Stimulated activated CD8-positive, alpha-beta memory T cell treated with anti-CD3 and anti-CD28 coated beads, Interleukin-12 subunit alpha, Interleukin-12 subunit beta, amount 100 ng/mL, for 4 hours (primary cell): ENCODE data around the gene SYT12.

Source experiments
- DNase-seq: peaks from one replicate; pipeline ENCODE4 v3.0.0-alpha.2; 2020; ENCODE audit warnings: low read depth

The SYT12 gene

DNA sequence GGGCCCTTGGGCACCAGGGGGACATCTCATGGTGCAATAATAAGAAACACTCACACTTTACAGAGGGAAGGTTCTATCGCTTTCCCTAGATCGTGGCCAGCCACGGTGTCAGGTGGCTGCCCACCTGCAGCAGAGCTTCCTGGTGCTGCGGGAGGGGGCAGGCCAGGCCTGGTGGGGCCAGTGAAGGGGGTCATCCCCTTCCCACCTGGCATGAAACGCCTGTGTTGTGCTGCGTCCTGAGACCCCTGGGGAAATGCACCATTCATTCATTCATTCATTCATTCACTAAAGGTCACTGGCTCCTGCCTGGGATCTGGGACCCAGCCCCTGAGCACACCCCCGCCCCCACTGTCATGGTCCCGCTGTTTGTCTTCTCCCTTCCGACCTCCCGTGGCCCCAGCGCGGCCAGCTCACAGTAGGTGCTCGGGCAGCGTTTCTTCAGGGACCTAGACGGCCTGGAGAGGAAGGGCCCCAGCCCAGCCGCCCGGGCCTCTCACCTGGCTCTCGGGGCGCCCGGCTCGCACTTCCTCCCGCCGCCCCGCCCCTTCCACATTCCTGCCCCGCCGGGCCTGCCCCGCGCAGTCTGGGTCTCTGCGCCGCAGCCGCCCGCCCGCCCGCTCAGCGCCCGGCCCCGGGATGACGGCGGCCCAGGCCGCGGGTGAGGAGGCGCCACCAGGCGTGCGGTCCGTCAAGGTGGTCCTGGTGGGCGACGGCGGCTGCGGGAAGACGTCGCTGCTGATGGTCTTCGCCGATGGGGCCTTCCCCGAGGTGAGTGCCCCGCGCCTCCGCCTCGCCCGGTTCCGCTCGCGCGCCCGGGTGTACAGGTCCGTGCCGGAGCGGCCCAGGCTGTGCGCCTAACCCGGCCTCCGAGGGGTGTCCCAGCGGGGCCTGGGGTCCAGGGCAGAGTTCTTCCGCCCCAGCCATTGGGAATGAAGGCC lies 33.6 kb downstream of the SYT12 start, which contains the start of gene RHOD:
TSS of gene RHOD (plus strand) at position 581 of the 938 bp plus-strand sequence. CDS start at position 637, 56 bp downstream.
- no peak for DNase-seq

DNA sequence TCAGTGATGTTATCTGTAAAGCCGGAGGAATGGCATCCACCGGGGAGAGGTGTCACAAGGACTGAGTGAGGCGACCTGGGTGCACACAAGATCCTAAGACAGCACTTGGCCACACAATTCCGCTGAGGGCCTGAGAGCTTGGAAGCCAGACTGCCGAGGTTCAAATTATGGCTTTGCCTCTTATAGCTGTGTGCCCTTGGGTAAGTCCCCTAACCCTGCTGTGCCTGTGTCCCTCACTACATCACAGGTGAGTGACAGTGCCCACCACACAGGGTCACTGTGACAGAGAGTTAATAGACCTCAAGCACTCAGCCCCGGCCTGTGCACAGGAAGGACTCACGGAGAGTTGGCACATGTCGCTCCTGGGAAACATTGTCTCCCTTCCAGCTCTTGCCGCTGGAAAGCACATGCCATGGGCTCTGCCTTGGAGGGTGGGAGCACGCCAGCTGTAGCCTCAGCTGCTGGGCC lies 34.3 kb downstream of the SYT12 start:
- DNase-seq: no peak

DNA sequence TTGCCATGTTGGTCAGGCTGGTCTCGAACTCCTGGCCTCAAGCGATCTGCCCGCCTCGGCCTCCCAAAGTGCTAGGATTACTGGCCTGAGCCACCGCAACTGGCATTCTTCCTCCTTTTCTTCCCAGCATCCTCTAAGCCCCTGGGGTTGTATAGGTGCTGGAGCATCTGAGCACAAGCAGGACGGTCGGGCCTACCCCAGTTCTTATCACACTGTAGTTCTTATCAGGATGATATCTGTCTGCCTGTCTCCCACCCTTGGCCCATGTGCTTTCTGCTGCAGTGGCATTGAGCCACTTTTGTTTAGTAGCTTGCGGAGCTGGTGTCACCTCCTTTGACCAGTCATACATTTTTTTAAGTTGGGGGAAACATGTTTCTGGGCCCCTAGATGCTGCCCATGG lies 35.6 kb downstream of the SYT12 start:
- no peak for DNase-seq

DNA sequence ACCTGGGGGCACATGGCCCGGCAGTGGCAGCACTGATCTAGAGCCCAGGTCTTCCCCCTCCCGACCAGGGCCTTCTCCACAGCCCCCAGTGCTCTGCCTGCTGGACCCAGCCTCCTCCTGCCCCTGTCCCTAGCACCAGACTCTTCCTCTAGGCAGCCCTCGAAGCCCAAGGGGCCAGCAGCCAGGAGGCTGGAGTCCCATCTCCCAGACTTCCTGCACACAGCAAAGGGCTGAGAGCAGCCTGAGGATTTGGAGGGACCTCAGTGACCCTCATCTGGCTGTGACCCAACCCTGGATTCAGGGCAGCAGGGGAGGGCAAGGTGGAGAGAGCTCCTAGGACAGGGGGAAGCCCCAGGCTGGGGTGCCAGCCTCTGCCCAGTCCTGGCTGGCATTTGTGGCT lies 36.7 kb downstream of the SYT12 start:
- no peak for DNase-seq

DNA sequence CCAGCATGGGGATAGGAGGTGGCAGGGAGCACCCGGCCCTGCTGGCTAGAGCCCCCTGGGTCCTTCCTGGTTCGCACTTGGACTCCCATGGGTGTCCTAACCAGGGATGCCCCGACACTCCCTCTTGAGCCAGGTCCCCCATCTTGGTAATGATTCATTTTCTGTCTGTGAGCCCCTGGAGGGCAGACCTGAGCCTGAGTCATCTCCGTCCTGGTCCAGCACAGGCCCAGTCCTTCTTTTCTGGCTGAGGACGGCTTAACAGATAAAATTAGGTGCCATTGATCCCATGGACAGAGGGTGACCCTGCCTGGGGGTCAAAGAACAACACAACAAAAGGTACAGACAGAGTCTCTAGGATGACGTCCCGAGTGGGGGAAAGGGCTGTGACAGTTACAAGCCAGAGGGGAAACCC lies 37.2 kb downstream of the SYT12 start:
- DNase-seq: no peak

DNA sequence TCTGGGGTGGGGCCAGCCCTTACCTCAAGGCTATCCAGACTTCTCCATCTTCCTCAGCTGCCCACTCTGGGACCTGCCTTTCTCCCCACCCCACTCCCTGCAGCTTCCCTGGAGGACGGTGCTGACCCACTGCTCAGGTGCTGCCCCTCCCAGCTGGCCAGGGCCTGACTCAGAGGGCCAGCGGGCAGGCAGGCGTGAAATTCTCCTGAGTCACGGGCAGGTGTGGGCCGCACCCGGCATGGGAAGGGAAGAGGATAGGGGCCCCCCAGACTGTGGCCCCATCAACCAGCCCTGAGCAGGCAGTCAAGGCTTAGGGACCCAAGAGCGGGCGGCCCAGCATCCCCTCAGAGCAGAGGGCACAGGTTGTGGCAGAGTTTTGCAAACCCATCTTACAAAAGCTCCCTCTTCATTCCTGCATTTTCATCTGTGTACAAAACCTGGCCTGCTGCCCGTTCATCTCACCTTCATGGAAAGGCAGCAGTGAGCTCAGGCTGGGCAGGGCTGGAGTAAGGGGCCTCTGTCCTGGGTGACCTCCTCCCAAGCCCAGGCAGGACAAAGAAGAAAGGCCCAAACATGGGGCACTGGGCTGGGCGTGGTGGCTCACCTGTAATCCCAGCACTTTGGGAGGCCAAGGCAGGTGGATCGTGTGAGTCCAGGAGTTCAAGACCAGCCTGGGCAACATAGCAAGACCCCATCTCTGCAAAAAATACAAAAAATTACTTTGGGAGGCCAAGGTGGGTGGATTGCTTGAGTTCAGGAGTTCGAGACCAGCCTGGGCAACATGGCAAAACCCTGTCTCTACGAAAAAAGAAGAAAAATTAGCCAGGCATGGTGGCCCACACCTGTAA lies 39.8 kb downstream of the SYT12 start:
- DNase-seq: no peak

DNA sequence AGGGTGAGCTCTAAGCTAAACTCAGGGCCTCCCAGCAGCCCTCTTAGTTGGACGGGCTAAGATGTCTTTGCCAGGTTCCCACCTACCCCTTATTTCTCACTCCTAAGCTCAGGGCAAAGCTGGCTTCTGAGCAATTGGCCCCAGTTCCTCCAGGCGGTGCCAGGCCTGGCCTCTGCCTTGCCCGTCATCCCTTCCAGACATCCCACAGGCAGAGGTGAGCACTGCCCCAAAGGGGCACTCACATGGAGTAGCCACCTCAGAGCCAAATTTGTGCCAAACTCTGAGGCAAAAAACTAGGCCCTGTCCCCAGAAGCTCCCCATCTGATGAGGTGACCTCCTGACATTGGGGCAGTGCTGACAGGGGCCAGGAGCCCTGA lies 43.4 kb downstream of the SYT12 start:
- DNase-seq: no peak

DNA sequence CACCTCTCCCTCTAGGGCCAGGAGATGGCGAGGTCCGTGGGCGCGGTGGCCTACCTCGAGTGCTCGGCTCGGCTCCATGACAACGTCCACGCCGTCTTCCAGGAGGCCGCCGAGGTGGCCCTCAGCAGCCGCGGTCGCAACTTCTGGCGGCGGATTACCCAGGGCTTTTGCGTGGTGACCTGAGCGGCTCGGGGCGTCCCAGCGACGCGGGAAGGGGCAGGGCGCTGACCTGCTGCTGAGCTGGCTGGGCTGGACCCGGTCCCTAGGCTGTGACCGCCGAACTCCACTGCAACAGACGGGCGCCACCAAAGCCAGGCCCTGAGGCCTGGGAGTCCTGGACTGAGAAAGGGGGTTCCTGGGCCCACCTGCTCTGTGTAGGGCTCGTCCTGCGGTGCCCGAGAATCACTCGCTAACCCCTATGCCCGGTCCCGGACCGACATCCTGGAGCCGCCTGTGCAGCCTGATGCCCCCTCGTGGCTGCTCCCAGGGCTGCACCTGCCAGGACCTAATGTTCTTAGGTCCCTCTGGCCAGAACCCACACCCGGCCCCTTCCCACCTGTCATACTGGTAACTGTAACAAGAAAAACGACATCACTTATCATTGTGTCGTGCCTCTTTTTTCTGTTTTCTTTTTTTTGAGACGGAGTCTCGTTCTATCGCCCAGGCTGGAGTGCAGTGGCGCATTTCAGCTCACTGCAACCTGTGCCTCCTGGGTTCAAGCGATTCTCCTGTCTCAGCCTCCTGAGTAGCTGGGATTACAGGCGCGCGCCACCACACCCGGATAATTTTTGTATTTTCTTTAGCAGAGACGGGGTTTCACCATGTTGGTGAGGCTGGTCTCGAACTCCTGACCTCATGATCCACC lies 48.7 kb downstream of the SYT12 start:
- peak; percentile 45 for DNase-seq

DNA sequence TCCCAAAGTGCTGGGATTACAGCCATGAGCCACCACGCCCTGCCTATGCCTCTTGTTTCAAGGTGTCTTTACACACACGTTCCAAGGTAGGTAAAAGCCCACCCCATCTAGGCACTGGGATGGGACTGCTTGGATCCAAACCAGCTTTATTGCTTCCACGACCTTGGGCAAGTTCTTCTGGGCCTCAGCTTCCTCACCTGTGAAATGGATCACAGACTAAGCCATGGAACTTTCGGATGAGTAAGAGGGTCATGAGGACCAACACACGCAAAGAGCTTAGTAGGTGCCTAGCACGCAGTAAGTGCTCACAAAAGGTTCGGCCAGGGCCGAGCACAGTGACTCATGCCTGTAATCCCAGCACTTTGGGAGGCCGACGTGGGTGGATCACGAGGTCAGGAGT lies 49.4 kb downstream of the SYT12 start:
- DNase-seq: no peak

DNA sequence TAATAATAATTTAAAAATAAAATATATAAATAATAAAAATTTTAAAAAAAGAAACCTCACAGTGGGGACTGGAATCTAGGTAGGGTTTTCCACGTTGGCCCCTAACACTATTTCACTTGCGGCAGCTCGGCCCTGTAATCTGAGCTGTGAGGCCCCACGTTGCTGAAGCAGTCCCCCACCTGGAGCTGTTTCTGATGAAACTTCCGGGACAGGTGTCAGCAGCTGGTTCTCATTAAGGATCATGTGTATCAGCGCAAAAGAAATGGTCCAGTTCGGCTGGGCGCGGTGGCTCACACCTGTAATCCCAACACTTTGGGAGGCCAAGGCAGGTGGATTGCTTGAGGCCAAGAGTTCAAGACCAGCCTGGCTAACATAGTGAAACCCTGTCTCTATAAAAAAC lies 51.0 kb downstream of the SYT12 start:
- no peak for DNase-seq

DNA sequence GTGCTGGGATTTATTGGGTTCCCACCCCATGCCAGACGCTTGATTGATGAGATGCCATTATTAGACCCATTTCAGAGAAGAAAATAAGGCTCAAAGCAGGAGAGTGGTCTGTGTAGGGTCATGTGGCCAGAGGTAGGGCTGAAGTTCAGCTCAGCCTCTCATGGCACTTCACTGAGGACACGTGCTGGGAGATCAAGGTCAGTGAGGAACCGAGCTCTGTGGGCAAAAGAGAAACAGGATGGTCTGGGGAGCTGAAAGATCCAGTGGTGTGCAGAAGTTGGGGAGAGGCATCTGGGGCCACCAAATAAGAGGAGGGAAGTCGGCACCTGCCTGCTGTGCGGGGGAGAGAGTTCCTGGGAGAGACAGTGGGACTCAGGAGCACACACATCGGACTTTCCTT lies 53.3 kb downstream of the SYT12 start:
- DNase-seq: no peak

DNA sequence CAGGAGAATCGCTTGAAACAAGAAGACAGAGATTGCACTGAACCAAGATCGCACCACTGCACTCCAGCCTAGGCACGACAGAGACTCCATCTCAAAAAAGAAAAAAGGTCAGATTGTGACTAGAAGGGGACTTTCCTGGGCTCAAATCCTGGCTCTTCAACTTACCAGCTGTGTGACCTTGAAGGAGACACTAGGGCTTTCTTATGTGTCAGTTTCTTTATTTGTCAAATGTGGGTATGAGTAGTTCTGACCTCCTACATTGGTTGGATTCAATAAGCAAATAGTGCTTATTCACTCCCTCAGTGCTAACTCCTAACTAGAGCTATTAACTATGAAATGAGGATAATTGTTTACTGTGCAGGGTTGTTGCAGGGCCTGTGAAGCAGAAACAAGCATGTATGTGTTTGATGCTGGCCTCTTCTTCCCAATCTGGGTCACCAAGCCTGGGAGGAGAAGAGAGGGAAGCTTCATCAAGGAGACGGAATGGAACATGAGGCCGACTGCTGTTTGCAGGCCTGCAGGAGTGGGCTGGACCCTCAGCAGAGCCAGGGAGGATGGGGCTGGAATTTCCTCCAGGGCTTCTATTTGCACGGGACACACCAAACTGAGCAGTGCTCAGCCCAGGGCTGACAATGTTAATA lies 56.3 kb downstream of the SYT12 start:
- DNase-seq: no peak

DNA sequence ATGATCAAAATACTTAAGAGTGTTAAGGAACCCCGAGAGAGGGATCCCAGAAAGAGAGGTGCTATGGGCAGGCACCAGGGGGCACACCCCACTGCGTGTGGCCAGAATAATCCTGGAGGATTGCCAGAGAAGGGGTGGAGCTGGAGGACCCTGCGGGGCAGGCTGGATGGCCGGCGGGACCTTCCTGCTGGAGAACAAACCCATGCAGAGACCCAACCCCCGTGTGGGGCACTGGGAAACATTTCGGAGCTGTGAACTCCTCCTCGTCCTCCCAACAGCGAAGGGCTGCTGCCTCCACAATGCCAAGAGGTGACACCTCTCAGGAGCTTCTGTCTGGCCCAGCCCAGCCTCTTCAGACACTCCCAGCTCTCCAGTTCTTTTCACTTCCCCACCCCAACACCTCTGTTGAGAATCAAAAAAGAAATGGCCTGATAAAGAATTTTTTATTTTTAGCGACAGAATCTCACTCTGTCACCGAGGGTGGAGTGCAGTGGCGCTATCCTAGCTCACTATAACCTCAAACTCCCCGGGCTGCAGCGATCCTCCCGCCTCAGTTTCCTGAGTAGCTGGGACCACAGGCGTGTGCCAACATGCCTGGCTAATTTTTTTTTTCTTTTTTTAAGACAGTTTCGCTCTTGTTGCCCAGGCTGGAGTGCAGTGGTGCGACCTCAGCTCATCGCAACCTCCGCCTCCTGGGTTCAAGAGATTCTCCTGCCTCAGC lies 59.3 kb downstream of the SYT12 start:
- no peak for DNase-seq

DNA sequence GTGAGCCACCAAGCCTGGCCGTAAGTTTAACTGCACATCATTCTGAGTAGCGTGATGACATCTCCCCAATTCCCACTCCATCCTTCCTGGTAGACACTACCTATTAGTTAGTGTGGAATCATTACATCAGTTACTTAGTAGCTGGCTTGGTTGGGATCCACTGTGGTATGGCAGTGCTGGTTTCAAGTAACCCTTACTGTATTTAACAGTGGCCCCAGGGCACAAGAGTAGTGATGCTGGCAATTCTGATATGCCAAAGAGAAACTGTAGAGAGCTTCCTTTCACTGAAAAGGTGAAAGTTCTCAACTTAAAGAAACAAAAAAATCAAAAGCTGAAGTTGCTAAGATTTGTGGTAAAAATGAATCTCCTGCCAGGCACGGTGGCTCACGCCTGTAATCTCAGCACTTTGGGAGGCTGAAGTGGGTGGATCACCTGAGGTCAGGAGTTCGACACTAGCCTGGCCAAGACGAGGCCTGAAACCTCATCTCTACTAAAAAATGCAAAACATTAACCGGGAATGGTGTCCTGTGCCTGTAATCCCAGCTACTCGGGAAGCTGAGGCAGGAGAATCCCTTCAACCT lies 60.9 kb downstream of the SYT12 start:
- no peak for DNase-seq

DNA sequence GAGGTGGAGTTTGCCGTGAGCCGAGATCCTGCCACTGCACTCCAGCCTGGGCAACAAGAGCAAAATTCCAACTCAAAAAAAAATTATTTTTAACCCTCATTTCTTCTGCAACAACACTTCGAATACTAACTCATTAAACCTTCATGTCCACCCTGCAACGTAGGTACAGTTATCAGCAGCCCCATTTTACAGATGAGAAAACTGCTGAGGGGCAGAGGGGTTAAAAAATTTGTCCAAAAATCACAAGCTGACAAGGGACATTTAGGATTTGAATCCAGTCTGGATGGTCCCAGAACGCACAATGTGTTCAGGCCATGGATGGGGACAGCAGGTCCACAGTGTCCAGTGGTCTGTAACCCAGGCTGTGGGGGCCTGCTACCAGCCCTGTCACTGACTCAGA lies 62.7 kb downstream of the SYT12 start:
- no peak for DNase-seq

DNA sequence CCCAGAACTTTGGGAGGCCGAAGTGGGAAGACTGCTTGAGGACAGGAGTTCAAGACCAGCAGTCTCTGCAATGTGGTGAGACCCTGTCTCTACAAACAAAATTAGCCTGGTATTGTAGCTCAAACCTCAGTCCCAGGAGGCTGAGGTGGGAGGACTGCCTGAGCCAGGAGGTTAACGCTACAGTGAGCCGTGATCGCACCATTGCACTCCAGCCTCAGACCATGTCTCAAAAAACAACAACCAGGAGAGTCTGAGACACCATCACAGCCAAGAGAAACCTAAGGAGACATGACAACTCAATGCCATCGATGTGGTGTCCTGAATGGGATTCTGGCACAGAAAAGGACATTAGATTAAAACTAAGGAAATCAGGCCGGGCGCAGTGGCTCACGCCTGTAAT lies 67.8 kb downstream of the SYT12 start:
- no peak for DNase-seq

DNA sequence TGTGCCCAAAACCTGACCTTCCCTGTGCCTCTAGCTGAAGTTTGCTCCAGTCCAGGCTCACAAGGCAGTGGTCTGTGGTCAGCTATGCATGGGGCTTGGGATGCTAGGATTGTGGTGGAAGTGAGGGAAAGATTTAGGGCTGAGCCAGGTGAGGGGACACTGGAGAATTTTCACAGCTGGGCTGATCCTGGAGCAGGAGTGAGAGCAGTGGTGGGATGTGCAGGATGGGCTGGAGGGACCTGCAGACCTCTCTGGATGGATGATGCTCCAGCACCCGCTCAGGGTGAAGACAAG lies 72.2 kb downstream of the SYT12 start:
- no peak for DNase-seq

DNA sequence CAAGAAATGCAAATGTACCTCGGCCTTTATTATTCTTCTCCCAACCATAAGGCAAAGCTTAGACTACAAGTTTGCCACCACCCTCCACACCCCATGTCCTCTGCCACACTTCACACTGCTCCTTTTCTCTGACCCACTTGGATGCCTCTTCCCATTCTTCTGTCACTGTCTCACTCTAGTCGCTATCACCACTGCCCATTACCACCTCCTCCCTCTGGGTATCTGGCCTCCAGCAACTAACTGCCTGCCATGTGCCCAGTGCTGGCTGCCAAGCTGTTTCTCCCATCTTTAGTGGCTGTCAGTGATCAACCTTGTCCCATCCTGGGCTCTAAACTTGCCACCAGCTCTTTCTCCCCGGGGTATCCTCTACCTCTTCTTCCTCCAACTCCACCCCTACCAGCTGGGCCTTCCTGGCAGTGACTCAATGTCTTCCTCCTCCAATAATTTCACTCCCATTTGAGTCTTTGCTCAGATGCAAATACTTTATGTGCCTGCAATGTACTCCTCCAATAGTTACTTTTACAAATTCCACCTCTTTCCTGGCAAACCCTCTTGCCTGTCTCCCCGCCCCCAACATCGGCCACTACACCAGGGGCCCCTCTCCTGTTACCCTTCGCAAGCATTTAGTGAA lies 76.0 kb downstream of the SYT12 start:
- no peak for DNase-seq

DNA sequence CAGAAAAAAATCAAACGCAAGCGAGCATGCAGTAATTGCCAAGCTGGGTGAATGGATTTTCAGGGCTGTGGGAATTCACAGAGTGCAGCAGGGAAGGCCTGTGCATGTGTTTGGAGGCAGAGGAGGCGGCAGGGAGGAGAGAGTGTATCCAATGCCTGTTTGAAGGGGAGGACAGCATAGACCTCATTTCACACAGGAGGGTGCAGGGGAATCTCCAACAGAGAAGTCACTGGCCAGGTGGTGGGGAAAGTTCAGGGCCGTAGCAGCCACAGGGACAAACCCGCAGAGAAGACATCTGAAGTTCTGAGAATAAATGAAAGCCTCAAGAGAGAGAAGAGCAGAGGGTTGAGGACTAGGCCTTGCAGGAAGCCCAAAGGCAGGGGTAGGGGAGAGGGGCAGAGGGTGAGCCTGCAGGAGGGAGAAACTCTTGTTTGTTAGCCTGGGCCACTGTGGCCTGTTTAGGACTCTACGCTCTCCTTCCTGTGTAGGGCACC lies 76.9 kb downstream of the SYT12 start:
- no peak for DNase-seq
